Loucy (cell line): ENCODE measurements around the gene DMC1.
"Not testable (repeated sequence)": the region's sequence is repeated elsewhere in the genome, so short reads cannot be mapped to it uniquely, and the experiment has no call there.

ENCODE experiments used
- H2AFZ ChIP-seq: fragments of 200-600 bp; sonication (generic); 2 replicates; pipeline ENCODE4 v1.6.0; 2016; ENCODE audit warnings: antibody characterized with exemption, mild to moderate bottlenecking, low read length, moderate library complexity
- H3F3A ChIP-seq: fragments of 200-600 bp; 2 replicates; pipeline ENCODE4 v1.6.0; 2016; ENCODE audit warnings: antibody characterized with exemption, low read depth, mild to moderate bottlenecking
- H3K27me3 ChIP-seq: fragments of 200-600 bp; sonication (generic); 2 replicates; pipeline ENCODE4 v1.6.1; 2014; ENCODE audit warnings: low read length, mild to moderate bottlenecking; ENCODE audit not compliant: insufficient read depth, poor library complexity, severe bottlenecking
- H3K36me3 ChIP-seq: fragments of 200-600 bp; sonication (generic); 2 replicates; pipeline ENCODE4 v1.6.1; 2016; ENCODE audit warnings: low read length; ENCODE audit not compliant: insufficient read depth
- H3K4me1 ChIP-seq: fragments of 200-600 bp; sonication (generic); 2 replicates; pipeline ENCODE4 v1.5.1; 2014; ENCODE audit warnings: low read length, mild to moderate bottlenecking; ENCODE audit not compliant: insufficient read depth, poor library complexity, severe bottlenecking
- H3K4me2 ChIP-seq: fragments of 200-600 bp; sonication (generic); 2 replicates; pipeline ENCODE4 v1.6.0; 2014; ENCODE audit warnings: antibody characterized with exemption, low read length, low read depth, mild to moderate bottlenecking; ENCODE audit not compliant: poor library complexity, severe bottlenecking
- H3K4me3 ChIP-seq: fragments of 200-600 bp; sonication (generic); 2 replicates; pipeline ENCODE4 v1.5.1; 2014; ENCODE audit warnings: low read length, mild to moderate bottlenecking, mixed read lengths; ENCODE audit not compliant: poor library complexity, severe bottlenecking
- H3K79me2 ChIP-seq: fragments of 200-600 bp; sonication (generic); 2 replicates; pipeline ENCODE4 v1.6.1; 2014; ENCODE audit warnings: low read length; ENCODE audit not compliant: insufficient read depth
- H3K9ac ChIP-seq: fragments of 200-600 bp; sonication (generic); 2 replicates; pipeline ENCODE4 v1.6.0; 2014; ENCODE audit warnings: mild to moderate bottlenecking, low read depth, low read length, moderate library complexity; ENCODE audit not compliant: poor library complexity, severe bottlenecking
- H3K9me2 ChIP-seq: fragments of 200-600 bp; sonication (generic); replicated peaks from 2 replicates; pipeline ENCODE4 v1.6.1; 2016; ENCODE audit warnings: low read depth, low read length, mixed read lengths
- H3K9me3 ChIP-seq: fragments of 200-600 bp; sonication (generic); 2 replicates; pipeline ENCODE4 v1.6.1; 2014; ENCODE audit warnings: mild to moderate bottlenecking, antibody characterized with exemption, low read length, low read depth; ENCODE audit not compliant: insufficient read depth
- H4K20me1 ChIP-seq: fragments of 200-600 bp; sonication (generic); 2 replicates; pipeline ENCODE4 v1.6.0; 2014; ENCODE audit warnings: antibody characterized with exemption, low read length, mild to moderate bottlenecking; ENCODE audit not compliant: insufficient read depth, poor library complexity, severe bottlenecking
- CTCF ChIP-seq: fragments of 200-600 bp; sonication (generic); conservative IDR thresholded peaks from 2 replicates; pipeline ENCODE4 v1.5.1; 2014; ENCODE audit warnings: mild to moderate bottlenecking, antibody characterized with exemption, low read length
- EZH2phosphoT487 ChIP-seq: fragments of 200-600 bp; IDR thresholded peaks from 2 replicates; pipeline ENCODE4 v1.6.1; 2018; ENCODE audit warnings: antibody characterized with exemption, mild to moderate bottlenecking, moderate library complexity, borderline replicate concordance

DMC1 gene

GRCh38 chr22:38599466-38599865 is 29.5 kb upstream of the DMC1 start:
- Histone ChIP-seq H2AFZ (no peak overlapping the region), H3K4me2 (no peak overlapping the region), H3K9me2 (no peaks in the 10 kb centered on the region), H3K9me3 (no peaks in the 10 kb centered on the region), H3K9ac (no peak overlapping the region), H4K20me1 (no peaks in the 10 kb centered on the region), H3F3A (no peaks in the 10 kb centered on the region), H3K4me3 (no peak overlapping the region), H3K4me1 (no peaks in the 10 kb centered on the region), H3K79me2 (no peaks in the 10 kb centered on the region), H3K36me3 (no peaks in the 10 kb centered on the region), H3K27me3 (no peaks in the 10 kb centered on the region)
- TF ChIP-seq CTCF (no peak), EZH2phosphoT487 (no peak)

GRCh38 chr22:38582923-38583322 is 12.9 kb upstream of the DMC1 start:
- not testable (repeated sequence) for H3K36me3 ChIP-seq, H3K9me2 ChIP-seq, H3K27me3 ChIP-seq, H3K9me3 ChIP-seq, H3K4me2 ChIP-seq, H3K9ac ChIP-seq, H3K4me1 ChIP-seq, H2AFZ ChIP-seq, H3F3A ChIP-seq, H3K79me2 ChIP-seq, H3K4me3 ChIP-seq, H4K20me1 ChIP-seq

GRCh38 chr22:38578505-38578904 is 8.5 kb upstream of the DMC1 start:
- Histone ChIP-seq H2AFZ (no peak overlapping the region), H3K9me3 (no peaks in the 10 kb centered on the region), H3K79me2 (no peaks in the 10 kb centered on the region), H3K9ac (no peak overlapping the region), H3K4me3 (no peak overlapping the region), H3K36me3 (no peaks in the 10 kb centered on the region), H3K9me2 (no peaks in the 10 kb centered on the region), H3K27me3 (no peaks in the 10 kb centered on the region), H3K4me1 (no peaks in the 10 kb centered on the region), H3K4me2 (no peak overlapping the region), H4K20me1 (no peaks in the 10 kb centered on the region), H3F3A (no peaks in the 10 kb centered on the region)
- TF ChIP-seq EZH2phosphoT487 (no peak), CTCF (no peak)

GRCh38 chr22:38572065-38572464 is 2.1 kb upstream of the DMC1 start:
- no peaks in the 10 kb centered on the region for H3K9me3 ChIP-seq
- H3K79me2 ChIP-seq, result no peaks in the 10 kb centered on the region
- no peaks in the 10 kb centered on the region for H3K36me3 ChIP-seq
- no peaks in the 10 kb centered on the region for H4K20me1 ChIP-seq
- no peak overlapping the region for H3K4me3 ChIP-seq
- no peaks in the 10 kb centered on the region for H3K9me2 ChIP-seq
- TF ChIP-seq EZH2phosphoT487, result no peak
- TF ChIP-seq CTCF, result peak; percentile 77
- H3K9ac ChIP-seq, result no peak overlapping the region
- H2AFZ ChIP-seq, result no peak overlapping the region
- peaks cover 6% of the 10 kb centered on the region; the same call in 1 of the 2 replicates for H3F3A ChIP-seq
- H3K4me2 ChIP-seq, result no peak overlapping the region
- H3K4me1 ChIP-seq, result peaks cover 16% of the 10 kb centered on the region
- no peaks in the 10 kb centered on the region for H3K27me3 ChIP-seq
